Right lobe of liver (tissue), 4 donors: Measurements from ENCODE around the gene MARCHF6.

Source experiments
- CTCF ChIP-seq, 4 donors: fragments of 200-600 bp in 3 of 4; fragments of 450-650 bp in 1 of 4; IDR thresholded peaks; one replicate each; pipeline versions ENCODE4 v1.5.1 to v1.8.0; 2016 to 2022; ENCODE audit warnings: antibody characterized with exemption in 4 of 4, mild to moderate bottlenecking in 2 of 4
- POLR2A ChIP-seq: fragments of 450-650 bp; IDR thresholded peaks from one replicate; pipeline ENCODE4 v1.6.1; 2017; ENCODE audit warnings: antibody characterized with exemption, mild to moderate bottlenecking
- donor health status: DM: no; HTN: no; CAD: no.
- donor health status: DM: no; HTN: no; CAD: no.
- donor health status: DM: no; HTN: yes; CAD: no.

DNA sequence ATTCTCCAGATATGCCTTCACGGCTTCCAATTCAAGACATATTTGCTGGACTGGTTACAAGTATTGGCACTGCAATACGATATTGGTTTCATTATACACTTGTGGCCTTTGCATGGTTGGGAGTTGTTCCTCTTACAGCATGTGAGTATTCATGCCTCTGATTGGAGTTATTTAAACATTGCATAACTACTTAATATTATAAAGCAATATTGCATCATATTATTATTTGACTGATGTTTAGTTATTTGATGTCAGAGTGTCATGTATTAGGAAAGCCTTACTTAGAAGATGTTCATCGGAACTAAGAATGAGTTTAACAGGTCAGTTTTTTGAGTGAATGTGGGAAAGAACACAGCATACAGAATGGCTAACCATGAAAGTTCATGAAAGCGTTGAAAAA, 28.3 kb downstream of the MARCHF6 start:
- TF ChIP-seq CTCF (IDR thresholded peaks at IDR 0.05) (no peak), POLR2A (no peak)
